Prostate gland (tissue), 2 donors: ENCODE measurements around the gene ZSWIM6. TPM values are rescaled to one million over a fixed set of nuclear protein-coding genes. Genes with fewer than 3 reads are reported as not detected.

Experiments used
- DNase-seq: peaks from one replicate; pipeline ENCODE4 v3.0.0-alpha.2; 2019; ENCODE audit warnings: low spot score
- H3K27ac ChIP-seq, 2 donors: fragments of 200-600 bp; sonication (generic); 2 replicates each; pipeline ENCODE4 v1.5.1; 2017 to 2019
- H3K27me3 ChIP-seq: fragments of 200-600 bp; sonication (generic); replicated peaks from 2 replicates; pipeline ENCODE4 v1.5.1; 2019; ENCODE audit not compliant: insufficient read depth
- H3K36me3 ChIP-seq, 2 donors: fragments of 200-600 bp; sonication (generic); 1 replicate in 1 of 2; 2 replicates in 1 of 2; pipeline versions ENCODE4 v1.5.1 to v1.8.1; 2017 to 2019
- H3K4me1 ChIP-seq: fragments of 200-600 bp; sonication (generic); replicated peaks from 2 replicates; pipeline ENCODE4 v1.5.1; 2019
- H3K4me3 ChIP-seq, 2 donors: fragments of 200-600 bp; sonication (generic); 2 replicates each; pipeline ENCODE4 v1.5.1; 2017 to 2019
- H3K9me3 ChIP-seq: fragments of 200-600 bp; sonication (generic); 2 replicates; pipeline ENCODE4 v1.5.1; 2017
- POLR2A ChIP-seq: fragments of 450-650 bp; IDR thresholded peaks from one replicate; pipeline ENCODE4 v1.6.1; 2016; ENCODE audit warnings: antibody characterized with exemption, mild to moderate bottlenecking
- POLR2AphosphoS5 ChIP-seq: sonication (generic); formaldehyde crosslinking; IDR thresholded peaks from one replicate; pipeline ENCODE4 v1.6.1; 2017; ENCODE audit warnings: antibody characterized with exemption
- WGBS: methylation state at CpG from one replicate; pipeline ENCODE4 v1.1.5; 2018; 5-methylcytosine and 5-hydroxymethylcytosine counted together
- intact Hi-C: fragments of 100-400 bp; cut with DNase I; formaldehyde crosslinking; loops from one replicate; pipeline ENCODE4 v1.14.2; 2022
- total RNA-seq, 2 donors: library from RNA; depleted of rRNA; stranded (reverse); fragments of >200 nt; gene quantifications; one replicate each; pipeline ENCODE4 v1.1.0, GENCODE V29; 2016
- TF ChIP-seq, protein P1 (sequence below), 4 experiments: fragments of 200-600 bp in 2 of 4; fragments of 450-650 bp in 2 of 4; sonication (generic) in 2 of 4; IDR thresholded peaks; 1 replicate in 3 of 4; 2 replicates in 1 of 4; pipeline ENCODE4 v1.5.1; 2016 to 2019; ENCODE audit warnings: antibody characterized with exemption in 4 of 4, mild to moderate bottlenecking in 2 of 4, moderate library complexity in 2 of 4

ZSWIM6 gene
- total RNA-seq, 2 donors from 2014 or later: 8.7 to 13.7 TPM

GRCh38 chr5:61333954-61334867 lies 2.2 kb downstream of the ZSWIM6 start:
- TF ChIP-seq POLR2A (no peak), POLR2AphosphoS5 (no peak)
- TF ChIP-seq, protein P1, sequence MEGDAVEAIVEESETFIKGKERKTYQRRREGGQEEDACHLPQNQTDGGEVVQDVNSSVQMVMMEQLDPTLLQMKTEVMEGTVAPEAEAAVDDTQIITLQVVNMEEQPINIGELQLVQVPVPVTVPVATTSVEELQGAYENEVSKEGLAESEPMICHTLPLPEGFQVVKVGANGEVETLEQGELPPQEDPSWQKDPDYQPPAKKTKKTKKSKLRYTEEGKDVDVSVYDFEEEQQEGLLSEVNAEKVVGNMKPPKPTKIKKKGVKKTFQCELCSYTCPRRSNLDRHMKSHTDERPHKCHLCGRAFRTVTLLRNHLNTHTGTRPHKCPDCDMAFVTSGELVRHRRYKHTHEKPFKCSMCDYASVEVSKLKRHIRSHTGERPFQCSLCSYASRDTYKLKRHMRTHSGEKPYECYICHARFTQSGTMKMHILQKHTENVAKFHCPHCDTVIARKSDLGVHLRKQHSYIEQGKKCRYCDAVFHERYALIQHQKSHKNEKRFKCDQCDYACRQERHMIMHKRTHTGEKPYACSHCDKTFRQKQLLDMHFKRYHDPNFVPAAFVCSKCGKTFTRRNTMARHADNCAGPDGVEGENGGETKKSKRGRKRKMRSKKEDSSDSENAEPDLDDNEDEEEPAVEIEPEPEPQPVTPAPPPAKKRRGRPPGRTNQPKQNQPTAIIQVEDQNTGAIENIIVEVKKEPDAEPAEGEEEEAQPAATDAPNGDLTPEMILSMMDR (IDR thresholded peaks at IDR 0.05): no peak
- Histone ChIP-seq H3K27me3 (no peaks in the 10 kb centered on the region), H3K27ac (peak overlapping the region; percentile 90 to 91), H3K4me3 (peak overlapping the region; percentile 95 to 97), H3K36me3 (no peaks in the 10 kb centered on the region), H3K9me3 (no peaks in the 10 kb centered on the region), H3K4me1 (no peaks in the 10 kb centered on the region)
- 5% methylated on average over 17 of the region's 17 CpGs for WGBS
- intact Hi-C loops: loop anchor here (2.0 to 10.0 kb wide), 7 partner anchors 73 to 591 kb away; partner anchors contain the start of genes ERCC8, NDUFAF2 and SMIM15
- DNase-seq: no peak

GRCh38 chr5:61334868-61335615 lies 3.0 kb downstream of the ZSWIM6 start:
- Histone ChIP-seq H3K4me1 (no peaks in the 10 kb centered on the region), H3K4me3 (peak overlapping the region; percentile 0 to 97), H3K27me3 (no peaks in the 10 kb centered on the region), H3K9me3 (no peaks in the 10 kb centered on the region), H3K27ac (peak overlapping the region; percentile 90 to 91), H3K36me3 (no peaks in the 10 kb centered on the region)
- TF ChIP-seq POLR2A (no peak), POLR2AphosphoS5 (no peak)
- TF ChIP-seq, protein P1 (IDR thresholded peaks at IDR 0.05): no peak
- peak; percentile 27 for DNase-seq
- intact Hi-C loops: loop anchor here (5.0 to 10.0 kb wide), 6 partner anchors 72 to 590 kb away; partner anchors contain the start of genes ERCC8 and NDUFAF2
- WGBS: 20% methylated on average over 10 of the region's 10 CpGs

GRCh38 chr5:61339764-61340163 lies 7.7 kb downstream of the ZSWIM6 start:
- DNase-seq: no peak

DNA sequence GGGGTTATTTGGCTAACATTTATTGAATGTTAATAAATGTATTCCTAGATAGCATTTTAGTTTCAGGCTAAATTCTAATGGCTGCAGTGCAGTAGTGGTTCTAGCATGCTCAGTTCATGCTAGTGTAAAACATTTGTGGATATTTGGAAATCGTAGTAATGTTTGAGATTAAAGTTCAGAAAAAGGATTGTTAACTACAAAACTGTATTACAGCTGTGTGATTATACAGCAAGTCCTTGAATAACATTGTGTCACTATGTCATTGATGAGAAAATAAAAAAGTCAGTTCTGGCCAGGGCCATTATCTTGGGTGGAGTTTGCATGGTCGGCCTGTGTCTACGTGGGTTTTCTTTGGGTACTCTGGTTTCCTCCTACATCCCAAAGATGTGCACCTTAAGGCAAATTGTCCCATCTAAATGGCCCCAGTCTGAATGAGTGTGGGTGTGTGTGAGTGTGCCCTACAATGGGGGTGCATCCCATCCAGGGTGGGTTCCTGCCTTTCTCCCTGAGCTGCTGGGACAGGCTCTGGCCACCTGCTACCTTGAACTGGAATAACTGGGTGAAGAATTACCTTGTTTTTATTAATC lies 8.8 kb downstream of the ZSWIM6 start:
- Histone ChIP-seq H3K4me1 (no peaks in the 10 kb centered on the region), H3K4me3 (no peak overlapping the region), H3K9me3 (no peaks in the 10 kb centered on the region), H3K27me3 (no peaks in the 10 kb centered on the region), H3K36me3 (no peaks in the 10 kb centered on the region), H3K27ac (no peak overlapping the region)
- DNase-seq: no peak
- WGBS: 88% methylated on average over 3 of the region's 3 CpGs
- intact Hi-C loops: no loop called here
- TF ChIP-seq POLR2AphosphoS5: no peak
- no peak for TF ChIP-seq POLR2A
- TF ChIP-seq, protein P1 (IDR thresholded peaks at IDR 0.05): no peak

More at GRCh38 chr5:61339764-61340163, 7.7 kb downstream of the ZSWIM6 start:
- WGBS: 67% methylated on average over 2 of the region's 2 CpGs
- Histone ChIP-seq H3K4me3 (no peak overlapping the region), H3K27me3 (no peaks in the 10 kb centered on the region), H3K36me3 (no peaks in the 10 kb centered on the region), H3K4me1 (no peaks in the 10 kb centered on the region), H3K27ac (no peak overlapping the region), H3K9me3 (no peaks in the 10 kb centered on the region)
- intact Hi-C loops: loop anchor here (10.0 kb wide), 1 partner anchor 585 kb away; no protein-coding TSS in a partner anchor
- TF ChIP-seq POLR2AphosphoS5: no peak
- TF ChIP-seq POLR2A: no peak
- TF ChIP-seq, protein P1 (IDR thresholded peaks at IDR 0.05): no peak
